Activated naive CD8-positive, alpha-beta T cell (primary cell): ENCODE data around the gene ZNF185.

Source experiments
- H3K27ac Mint-ChIP-seq: one replicate; pipeline ENCODE4 v1.8.0; 2021; ENCODE audit warnings: mixed read lengths
- H3K27me3 Mint-ChIP-seq: one replicate; pipeline ENCODE4 v1.8.0; 2021; ENCODE audit warnings: mixed read lengths
- H3K36me3 Mint-ChIP-seq: one replicate; pipeline ENCODE4 v1.8.0; 2021; ENCODE audit warnings: mixed read lengths
- H3K4me1 Mint-ChIP-seq: one replicate; pipeline ENCODE4 v1.8.0; 2021; ENCODE audit warnings: low read depth, mixed read lengths
- H3K4me3 Mint-ChIP-seq: one replicate; pipeline ENCODE4 v1.8.0; 2021; ENCODE audit warnings: mild to moderate bottlenecking, mixed read lengths
- H3K9me3 Mint-ChIP-seq: one replicate; pipeline ENCODE4 v1.8.0; 2021; ENCODE audit warnings: low read depth, mixed read lengths

Gene ZNF185

GRCh38 chrX:152923599-152923998 is 25.7 kb downstream of the ZNF185 start:
- Mint-ChIP-seq H3K4me3 (no peak overlapping the region), H3K27ac (no peak overlapping the region), H3K27me3 (no peaks in the 10 kb centered on the region), H3K9me3 (no peaks in the 10 kb centered on the region), H3K36me3 (no peaks in the 10 kb centered on the region), H3K4me1 (peaks cover 21% of the 10 kb centered on the region)

- Mint-ChIP-seq H3K4me1 (peaks cover 20% of the 10 kb centered on the region), H3K9me3 (no peaks in the 10 kb centered on the region), H3K27ac (no peak overlapping the region), H3K4me3 (no peak overlapping the region), H3K36me3 (no peaks in the 10 kb centered on the region), H3K27me3 (no peaks in the 10 kb centered on the region)
Measured at GRCh38 chrX:152925835-152926234, 28.0 kb downstream of the ZNF185 start.

- Mint-ChIP-seq H3K27me3 (no peaks in the 10 kb centered on the region), H3K27ac (no peak overlapping the region), H3K4me3 (no peak overlapping the region), H3K36me3 (no peaks in the 10 kb centered on the region), H3K9me3 (no peaks in the 10 kb centered on the region), H3K4me1 (peaks cover 15% of the 10 kb centered on the region)
Measured at GRCh38 chrX:152926279-152926678, 28.4 kb downstream of the ZNF185 start.

GRCh38 chrX:152926923-152927322 is 29.1 kb downstream of the ZNF185 start:
- Mint-ChIP-seq H3K36me3 (no peaks in the 10 kb centered on the region), H3K27ac (no peak overlapping the region), H3K9me3 (no peaks in the 10 kb centered on the region), H3K27me3 (no peaks in the 10 kb centered on the region), H3K4me1 (peaks cover 12% of the 10 kb centered on the region), H3K4me3 (no peak overlapping the region)

- Mint-ChIP-seq H3K27me3 (no peaks in the 10 kb centered on the region), H3K27ac (no peak overlapping the region), H3K9me3 (no peaks in the 10 kb centered on the region), H3K4me3 (no peak overlapping the region), H3K36me3 (no peaks in the 10 kb centered on the region), H3K4me1 (peaks cover 10% of the 10 kb centered on the region)
Measured at GRCh38 chrX:152927858-152928760, 30.2 kb downstream of the ZNF185 start.

- H3K36me3 Mint-ChIP-seq, result no peaks in the 10 kb centered on the region
- no peaks in the 10 kb centered on the region for H3K9me3 Mint-ChIP-seq
- H3K4me1 Mint-ChIP-seq, result peaks cover 4% of the 10 kb centered on the region
- no peak overlapping the region for H3K27ac Mint-ChIP-seq
- no peak overlapping the region for H3K4me3 Mint-ChIP-seq
- H3K27me3 Mint-ChIP-seq, result no peaks in the 10 kb centered on the region
Measured at GRCh38 chrX:152928761-152929400, 31.0 kb downstream of the ZNF185 start.

- H3K27ac Mint-ChIP-seq, result no peak overlapping the region
- H3K4me1 Mint-ChIP-seq, result peaks cover 2% of the 10 kb centered on the region
- no peak overlapping the region for H3K4me3 Mint-ChIP-seq
- no peaks in the 10 kb centered on the region for H3K9me3 Mint-ChIP-seq
- H3K36me3 Mint-ChIP-seq, result no peaks in the 10 kb centered on the region
- H3K27me3 Mint-ChIP-seq, result no peaks in the 10 kb centered on the region
Measured at GRCh38 chrX:152929898-152930297, 32.0 kb downstream of the ZNF185 start.

- Mint-ChIP-seq H3K27me3 (no peaks in the 10 kb centered on the region), H3K27ac (no peak overlapping the region), H3K4me1 (peaks cover 2% of the 10 kb centered on the region), H3K4me3 (no peak overlapping the region), H3K36me3 (no peaks in the 10 kb centered on the region), H3K9me3 (no peaks in the 10 kb centered on the region)
Measured at GRCh38 chrX:152930516-152930915, 32.6 kb downstream of the ZNF185 start.

- no peak overlapping the region for H3K4me3 Mint-ChIP-seq
- no peaks in the 10 kb centered on the region for H3K36me3 Mint-ChIP-seq
- H3K27me3 Mint-ChIP-seq, result no peaks in the 10 kb centered on the region
- H3K9me3 Mint-ChIP-seq, result no peaks in the 10 kb centered on the region
- no peaks in the 10 kb centered on the region for H3K4me1 Mint-ChIP-seq
- H3K27ac Mint-ChIP-seq, result no peak overlapping the region
Measured at GRCh38 chrX:152932144-152932543, 34.3 kb downstream of the ZNF185 start.

GRCh38 chrX:152932598-152933175 is 34.8 kb downstream of the ZNF185 start:
- Mint-ChIP-seq H3K36me3 (no peaks in the 10 kb centered on the region), H3K27me3 (no peaks in the 10 kb centered on the region), H3K9me3 (no peaks in the 10 kb centered on the region), H3K4me1 (no peaks in the 10 kb centered on the region), H3K4me3 (no peak overlapping the region), H3K27ac (no peak overlapping the region)

GRCh38 chrX:152936306-152936705 is 38.4 kb downstream of the ZNF185 start:
- Mint-ChIP-seq H3K27me3 (no peaks in the 10 kb centered on the region), H3K4me3 (no peak overlapping the region), H3K36me3 (no peaks in the 10 kb centered on the region), H3K9me3 (no peaks in the 10 kb centered on the region), H3K4me1 (no peaks in the 10 kb centered on the region), H3K27ac (no peak overlapping the region)

GRCh38 chrX:152937236-152937635 is 39.4 kb downstream of the ZNF185 start:
- Mint-ChIP-seq H3K27ac (no peak overlapping the region), H3K4me3 (no peak overlapping the region), H3K36me3 (no peaks in the 10 kb centered on the region), H3K27me3 (no peaks in the 10 kb centered on the region), H3K9me3 (no peaks in the 10 kb centered on the region), H3K4me1 (peaks cover 3% of the 10 kb centered on the region)

GRCh38 chrX:152941328-152942076 is 43.6 kb downstream of the ZNF185 start:
- Mint-ChIP-seq H3K9me3 (no peaks in the 10 kb centered on the region), H3K27ac (peak overlapping the region; percentile 70), H3K36me3 (no peaks in the 10 kb centered on the region), H3K4me1 (peaks cover 5% of the 10 kb centered on the region), H3K27me3 (no peaks in the 10 kb centered on the region), H3K4me3 (peak overlapping the region; percentile 87)

- peaks cover 5% of the 10 kb centered on the region for H3K4me1 Mint-ChIP-seq
- H3K27me3 Mint-ChIP-seq, result no peaks in the 10 kb centered on the region
- H3K4me3 Mint-ChIP-seq, result peak overlapping the region; percentile 87
- peak overlapping the region; percentile 28 for H3K27ac Mint-ChIP-seq
- no peaks in the 10 kb centered on the region for H3K9me3 Mint-ChIP-seq
- H3K36me3 Mint-ChIP-seq, result no peaks in the 10 kb centered on the region
Measured at GRCh38 chrX:152942077-152942442, 44.2 kb downstream of the ZNF185 start.

GRCh38 chrX:152943826-152944225 is 46.0 kb downstream of the ZNF185 start:
- Mint-ChIP-seq H3K4me3 (no peak overlapping the region), H3K9me3 (no peaks in the 10 kb centered on the region), H3K27me3 (no peaks in the 10 kb centered on the region), H3K27ac (no peak overlapping the region), H3K36me3 (peaks cover 8% of the 10 kb centered on the region), H3K4me1 (peaks cover 5% of the 10 kb centered on the region)
